Breast epithelium (tissue), 3 donors: ENCODE measurements around the gene TANC1.

ENCODE experiments used
- CTCF ChIP-seq, 3 donors: fragments of 450-650 bp; IDR thresholded peaks; one replicate each; pipeline ENCODE4 v1.5.1; 2016 to 2017; ENCODE audit warnings: antibody characterized with exemption in 3 of 3, mild to moderate bottlenecking in 3 of 3, moderate library complexity in 3 of 3
- POLR2A ChIP-seq: fragments of 450-650 bp; IDR thresholded peaks from one replicate; pipeline ENCODE4 v1.6.1; 2016; ENCODE audit warnings: antibody characterized with exemption, mild to moderate bottlenecking, moderate library complexity
- POLR2AphosphoS5 ChIP-seq, 3 donors: sonication (generic); formaldehyde crosslinking; IDR thresholded peaks; one replicate each; pipeline ENCODE4 v1.6.1; 2017; ENCODE audit warnings: antibody characterized with exemption in 3 of 3

DNA sequence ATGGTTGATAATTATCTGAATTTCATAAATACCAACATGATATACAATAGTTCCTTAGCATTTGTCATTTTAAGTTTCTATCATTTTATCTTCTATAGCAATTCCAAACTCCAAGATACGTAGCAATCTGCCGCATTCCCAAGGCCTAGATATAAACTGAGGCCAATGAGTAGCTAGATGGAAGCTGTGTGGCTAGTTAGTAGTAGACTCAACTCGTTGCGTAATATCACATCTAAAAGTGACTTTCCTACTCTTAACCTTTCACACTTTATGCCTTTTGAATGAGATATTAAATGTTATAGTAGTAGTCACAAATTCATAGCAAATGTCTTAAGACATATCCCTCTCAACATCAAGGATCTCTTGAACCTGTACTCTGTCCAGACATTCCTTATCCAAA lies 284.5 kb downstream of the TANC1 start:
- TF ChIP-seq CTCF (IDR thresholded peaks at IDR 0.05) (no peak), POLR2A (no peak), POLR2AphosphoS5 (IDR thresholded peaks at IDR 0.05) (no peak)
